CD4-positive, alpha-beta T cell treated with Interleukin-4 for 4 hours (primary cell): ENCODE results near the gene OTUD4.

ENCODE experiments used
- DNase-seq: peaks from one replicate; pipeline ENCODE4 v3.0.0-alpha.2; 2020

Gene OTUD4

DNA sequence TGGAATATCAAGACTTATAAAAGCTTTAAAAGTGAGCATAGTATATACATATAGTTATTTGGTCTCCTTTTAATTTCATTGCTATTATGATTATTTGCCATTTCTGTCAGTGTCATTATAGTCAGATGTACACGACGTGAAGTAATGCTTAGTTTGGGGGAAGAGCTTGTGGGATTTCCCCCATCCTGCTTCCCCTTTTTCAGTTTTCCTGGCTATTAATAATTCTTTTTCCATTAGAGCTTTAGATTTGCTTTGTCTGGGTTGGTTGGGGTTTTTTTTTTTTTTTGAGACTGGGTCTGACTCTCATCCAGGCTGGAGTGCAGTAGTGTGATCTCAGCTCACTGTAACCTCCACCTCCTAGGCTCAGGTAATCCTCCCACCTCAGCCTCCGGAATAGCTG is 76.9 kb downstream of the OTUD4 start:
- DNase-seq: no peak

- no peak for DNase-seq
These were observed 77.8 kb downstream of the OTUD4 start for GRCh38 chr4:145102619-145103018.

- no peak for DNase-seq
These were observed 79.3 kb downstream of the OTUD4 start for GRCh38 chr4:145101091-145101490.

DNA sequence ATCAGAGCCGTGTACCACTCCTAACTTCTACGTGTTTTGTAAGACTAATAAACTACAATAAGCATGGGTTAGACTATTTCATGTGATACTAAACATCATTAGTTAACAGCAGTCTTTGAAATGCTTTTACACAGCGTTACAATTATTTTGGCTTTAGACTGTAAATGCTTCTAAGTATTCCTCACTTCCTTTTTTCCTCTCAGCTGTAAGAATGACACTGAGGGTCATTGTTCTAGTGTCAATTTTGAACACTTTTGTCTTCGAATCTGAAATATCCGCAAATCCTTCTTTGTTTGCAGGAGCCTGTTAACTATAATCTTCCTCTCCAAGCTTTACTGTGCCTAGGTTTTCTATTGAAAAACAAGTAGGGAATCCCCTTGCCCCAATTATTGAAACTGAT is 80.7 kb downstream of the OTUD4 start:
- DNase-seq: no peak

GRCh38 chr4:145098675-145099037 is 81.7 kb downstream of the OTUD4 start:
- DNase-seq: peak; percentile 54

DNA sequence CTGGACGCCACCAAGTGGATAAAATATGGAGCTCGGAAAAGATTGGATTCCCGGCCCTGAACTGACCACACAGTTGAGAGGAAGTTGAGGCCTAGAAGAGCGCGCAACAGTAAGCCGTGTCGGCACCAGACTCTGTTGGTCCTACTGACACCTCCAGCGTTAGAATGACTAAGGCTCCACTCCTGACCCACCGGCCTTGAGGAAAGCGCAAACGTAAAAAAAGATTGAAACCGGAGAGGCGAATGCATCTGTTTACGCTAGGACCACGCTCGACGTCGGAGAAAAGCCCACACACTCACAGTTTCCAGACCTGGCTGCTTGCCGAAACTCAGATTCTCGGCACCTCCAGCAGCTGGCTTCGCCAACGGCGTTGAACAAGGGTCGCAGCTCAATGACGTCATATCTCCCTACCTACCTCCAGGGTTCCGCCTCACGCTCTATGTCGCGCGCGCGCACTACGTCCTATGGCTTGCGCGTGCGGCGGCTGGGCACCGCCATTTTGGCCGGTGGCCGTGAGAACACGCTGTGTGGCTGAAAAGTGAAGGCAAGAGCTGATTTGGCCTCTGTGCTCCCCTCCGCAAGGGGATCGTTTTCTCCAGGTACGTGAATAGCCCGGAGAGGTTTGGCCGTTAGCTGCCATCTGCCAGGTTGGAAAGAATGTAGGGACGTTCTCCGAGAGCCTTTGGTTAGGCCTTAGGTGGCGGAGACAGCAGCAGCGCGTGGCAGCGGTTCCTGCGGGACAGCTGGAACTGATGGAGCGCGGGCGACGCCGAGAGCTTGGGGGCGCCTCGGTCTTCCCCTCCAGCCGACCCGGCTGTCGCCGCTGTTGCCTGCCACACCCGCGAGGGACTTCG is 82.3 kb downstream of the OTUD4 start, which contains the start of the genes ABCE1 and ANAPC10:
Gene ABCE1, plus strand, starts transcription at position 491 of the 854 bp plus-strand sequence. CDS start 6,102 bp downstream, outside the sequence.
Gene ANAPC10, minus strand, starts transcription at position 376 of the 854 bp plus-strand sequence. CDS start 2,097 bp downstream, outside the sequence.
- peak; percentile 95 for DNase-seq

DNA sequence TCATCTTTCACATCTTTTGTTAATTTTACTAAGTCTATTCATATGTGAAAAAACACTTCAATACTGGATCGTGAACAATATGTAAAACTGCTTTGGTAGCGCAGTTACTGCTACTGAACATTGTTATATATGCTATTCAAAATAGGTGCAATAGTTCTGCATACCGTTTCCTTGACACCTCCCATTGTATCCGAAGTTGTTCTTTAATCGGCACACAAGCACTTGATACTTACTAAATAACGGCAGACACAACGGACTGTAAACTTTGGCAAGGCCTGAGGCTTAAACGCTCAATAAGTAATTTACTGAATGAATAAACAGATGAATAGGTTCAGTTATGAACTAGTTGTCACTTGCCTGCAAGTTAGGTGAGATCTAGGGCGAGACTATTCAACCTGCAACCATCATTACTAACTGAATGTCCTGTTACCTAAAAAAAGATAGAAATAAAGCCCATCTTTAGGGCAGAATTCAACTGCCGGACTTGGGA is 83.0 kb downstream of the OTUD4 start:
- no peak for DNase-seq

DNA sequence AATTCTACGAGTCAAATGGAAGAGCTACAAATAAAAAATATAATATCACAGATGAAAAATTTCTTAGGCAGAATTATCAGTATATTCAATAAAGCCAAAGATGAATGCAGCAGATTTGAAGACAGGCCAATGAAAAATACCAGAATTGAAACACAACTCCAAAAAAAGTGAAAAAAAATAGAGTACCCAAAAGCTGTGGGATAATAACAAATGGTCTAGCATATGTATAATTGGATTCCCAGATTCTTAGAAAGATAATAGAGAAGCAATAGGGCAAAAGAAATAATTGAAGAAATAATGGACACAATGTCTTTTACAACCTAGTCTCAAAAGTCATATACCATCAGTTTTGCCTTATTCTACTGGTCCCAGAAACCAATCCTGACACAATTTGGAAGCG is 86.8 kb downstream of the OTUD4 start:
- no peak for DNase-seq

DNA sequence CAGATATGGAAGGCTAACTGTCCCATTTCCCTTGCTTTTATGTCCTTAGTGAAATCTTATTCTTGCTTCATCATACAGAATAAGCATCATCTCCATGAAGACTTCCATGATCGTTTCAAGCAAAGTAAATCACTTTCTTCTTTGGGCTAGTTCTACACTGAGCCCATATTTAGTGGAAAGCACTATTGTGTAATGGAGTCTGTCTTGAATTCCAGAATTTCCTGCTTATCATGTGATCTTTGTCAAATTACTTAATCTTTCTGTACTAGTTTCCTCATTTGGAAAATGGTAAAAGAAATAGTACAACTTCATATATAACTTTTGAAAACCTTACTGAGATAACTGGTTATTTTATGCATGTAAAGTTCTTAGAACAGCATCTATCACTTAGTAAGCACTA is 90.0 kb downstream of the OTUD4 start:
- no peak for DNase-seq

- DNase-seq: no peak
These were observed 96.3 kb downstream of the OTUD4 start for GRCh38 chr4:145083891-145084605.
